WTC11 (cell line): Measurements from ENCODE around the gene PROM2. TPM values are rescaled to one million over a fixed set of nuclear protein-coding genes. Genes with fewer than 3 reads are reported as not detected.
A peak's percentile ranks its signal among the peaks of the same experiment; 100 is the strongest.

Experiments
- ATAC-seq: fragments of 200-7000 bp; cut with Tn5 transposase; 2 replicates; pipeline ENCODE4 v1.10.0; 2021; ENCODE audit warnings: mild to moderate bottlenecking, moderate library complexity
- CTCF ChIA-PET: fragments of 300-600 bp; sonication (Branson Sonifier 250); formaldehyde crosslinking; loops from one replicate; lab custom pipeline; 2021; ENCODE audit warnings: antibody characterized with exemption; lab: Charles Lee
- POLR2A ChIA-PET: fragments of 350-600 bp; sonication (Branson Sonifier 250); formaldehyde crosslinking; loops from one replicate; lab custom pipeline; 2021; ENCODE audit warnings: antibody characterized with exemption; lab: Charles Lee
- DNase-seq: peaks from one replicate; pipeline ENCODE4 v3.0.0; 2021; ENCODE audit warnings: low spot score
- H3K27ac Mint-ChIP-seq: 2 replicates; pipeline ENCODE4 v1.8.0; 2021; ENCODE audit warnings: mixed read lengths
- H3K27me3 Mint-ChIP-seq: 2 replicates; pipeline ENCODE4 v1.8.0; 2021; ENCODE audit warnings: low read depth, mild to moderate bottlenecking, moderate library complexity, mixed read lengths
- H3K36me3 Mint-ChIP-seq: 2 replicates; pipeline ENCODE4 v1.8.0; 2021; ENCODE audit warnings: mixed read lengths
- H3K4me1 Mint-ChIP-seq: 2 replicates; pipeline ENCODE4 v1.8.0; 2022; ENCODE audit warnings: mixed read lengths
- H3K4me3 Mint-ChIP-seq: 2 replicates; pipeline ENCODE4 v1.8.0; 2021; ENCODE audit warnings: mild to moderate bottlenecking, moderate library complexity, mixed read lengths
- H3K9me3 Mint-ChIP-seq: 2 replicates; pipeline ENCODE4 v1.8.0; 2021; ENCODE audit warnings: mixed read lengths
- ARID4B ChIP-seq: sonication (generic); formaldehyde crosslinking; IDR thresholded peaks from 2 replicates; pipeline ENCODE4 v1.8.0; 2023; ENCODE audit warnings: missing genetic modification reagents, mild to moderate bottlenecking, borderline replicate concordance
- E2F1 ChIP-seq: sonication (generic); formaldehyde crosslinking; IDR thresholded peaks from 2 replicates; pipeline ENCODE4 v1.8.0; 2022; ENCODE audit warnings: mild to moderate bottlenecking, missing genetic modification reagents
- ELF4 ChIP-seq: sonication (generic); formaldehyde crosslinking; IDR thresholded peaks from 2 replicates; pipeline ENCODE4 v1.8.1; 2022; ENCODE audit warnings: low read depth, mild to moderate bottlenecking, moderate library complexity, missing genetic modification reagents
- ESRRA ChIP-seq: sonication (generic); formaldehyde crosslinking; IDR thresholded peaks from 2 replicates; pipeline ENCODE4 v1.8.1; 2022; ENCODE audit warnings: mild to moderate bottlenecking, missing genetic modification reagents, borderline replicate concordance
- FOXK1 ChIP-seq: sonication (generic); formaldehyde crosslinking; IDR thresholded peaks from 2 replicates; pipeline ENCODE4 v1.8.0; 2022; ENCODE audit warnings: mild to moderate bottlenecking, moderate library complexity, missing genetic modification reagents
- GTF2I ChIP-seq: fragments of 250-450 bp; sonication (Bioruptor Pico); conservative IDR thresholded peaks from 2 replicates; pipeline ENCODE4 v1.4.0; 2021; ENCODE audit warnings: mild to moderate bottlenecking
- JAZF1 ChIP-seq: fragments of 250-450 bp; sonication (Bioruptor Pico); IDR thresholded peaks from 2 replicates; pipeline ENCODE4 v1.9.0; 2021; ENCODE audit warnings: moderate library complexity, mild to moderate bottlenecking, inconsistent platforms
- JUN ChIP-seq: sonication (generic); formaldehyde crosslinking; IDR thresholded peaks from 2 replicates; pipeline ENCODE4 v1.8.0; 2023; ENCODE audit warnings: mild to moderate bottlenecking, missing genetic modification reagents
- NR3C1 ChIP-seq: sonication (generic); formaldehyde crosslinking; conservative IDR thresholded peaks from 2 replicates; pipeline ENCODE4 v1.8.1; 2023; ENCODE audit warnings: low read depth, mild to moderate bottlenecking, missing genetic modification reagents
- PRRX2 ChIP-seq: fragments of 250-450 bp; sonication (Bioruptor Pico); IDR thresholded peaks from 2 replicates; pipeline ENCODE4 v1.8.0; 2021; ENCODE audit warnings: mild to moderate bottlenecking
- RELA ChIP-seq: sonication (generic); formaldehyde crosslinking; IDR thresholded peaks from 2 replicates; pipeline ENCODE4 v1.8.1; 2022; ENCODE audit warnings: missing genetic modification reagents, mild to moderate bottlenecking, borderline replicate concordance
- TEAD4 ChIP-seq: sonication (generic); formaldehyde crosslinking; IDR thresholded peaks from 2 replicates; pipeline ENCODE4 v1.8.0; 2022; ENCODE audit warnings: mild to moderate bottlenecking, missing genetic modification reagents
- ZNF671 ChIP-seq: fragments of 250-450 bp; sonication (Bioruptor Pico); IDR thresholded peaks from 2 replicates; pipeline ENCODE4 v1.8.0; 2021; ENCODE audit warnings: mild to moderate bottlenecking
- total RNA-seq: library from RNA; stranded (reverse); gene quantifications from 3 replicates; pipeline ENCODE4 v1.2.3, GENCODE V29; 2021
- TF ChIP-seq, protein P1 (sequence below): sonication (generic); formaldehyde crosslinking; IDR thresholded peaks from 2 replicates; pipeline ENCODE4 v1.8.0; 2022; ENCODE audit warnings: mild to moderate bottlenecking, missing genetic modification reagents
- TF ChIP-seq, protein P2 (sequence below): fragments of 250-450 bp; sonication (Bioruptor Pico); IDR thresholded peaks from 2 replicates; pipeline ENCODE4 v2.1.2; 2022; ENCODE audit warnings: mild to moderate bottlenecking, moderate library complexity
- TF ChIP-seq, protein P3 (sequence below): sonication (generic); formaldehyde crosslinking; IDR thresholded peaks from 2 replicates; pipeline ENCODE4 v1.8.1; 2023; ENCODE audit warnings: mild to moderate bottlenecking, missing genetic modification reagents, moderate library complexity
- TF ChIP-seq, protein P4 (sequence below): sonication (generic); formaldehyde crosslinking; IDR thresholded peaks from 2 replicates; pipeline ENCODE4 v1.8.1; 2022; ENCODE audit warnings: mild to moderate bottlenecking, moderate library complexity, missing genetic modification reagents
- TF ChIP-seq, protein P5 (sequence below): fragments of 200-600 bp; IDR thresholded peaks from 2 replicates; pipeline ENCODE4 v1.8.0; 2022; ENCODE audit warnings: antibody characterized with exemption

Gene PROM2
- total RNA-seq, 1 experiment from 2014 or later = 8.3 TPM

DNA sequence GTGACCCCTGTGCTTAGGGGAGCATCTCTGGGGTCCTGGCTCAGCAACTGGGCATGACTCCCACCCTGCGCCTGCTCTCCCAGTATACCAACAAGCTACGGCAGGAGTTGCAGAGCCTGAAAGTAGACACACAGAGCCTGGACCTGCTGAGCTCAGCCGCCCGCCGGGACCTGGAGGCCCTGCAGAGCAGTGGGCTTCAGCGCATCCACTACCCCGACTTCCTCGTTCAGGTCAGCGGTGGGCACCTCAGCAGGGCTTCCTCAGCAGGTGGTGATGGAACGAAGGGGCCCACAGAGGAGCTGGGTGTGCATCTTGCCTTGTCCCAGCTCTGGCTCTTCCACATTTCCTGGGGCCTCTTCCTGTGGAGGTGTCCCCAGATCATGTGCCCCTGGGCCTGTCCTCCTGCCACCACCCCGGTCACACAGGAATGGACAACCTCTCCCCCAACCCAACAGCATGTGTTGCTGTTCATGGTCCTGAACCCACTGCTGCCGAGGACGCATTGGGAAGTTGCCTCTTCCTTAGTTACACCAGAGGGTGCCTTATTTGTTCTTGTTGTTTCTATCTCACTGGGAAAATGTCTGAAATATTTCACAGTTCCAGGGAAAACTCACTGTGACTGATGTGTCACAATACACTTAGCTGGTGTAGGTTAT lies 10.8 kb downstream of the PROM2 start:
- H3K36me3 Mint-ChIP-seq = peaks cover 2% of the 10 kb centered on the region
- CTCF ChIA-PET = interaction anchor here (4.7 kb wide), 1 partner anchor 52 kb away, joined by 32 read pairs; no protein-coding TSS in a partner anchor
- ATAC-seq (no peak), DNase-seq (peak; percentile 32)
- H3K4me3 Mint-ChIP-seq = no peak overlapping the region
- no peak overlapping the region for H3K27ac Mint-ChIP-seq
- H3K9me3 Mint-ChIP-seq = peaks cover 2% of the 10 kb centered on the region
- no peak for TF ChIP-seq GTF2I (CRISPR knock-in tag)
- no peak for TF ChIP-seq RELA (CRISPR knock-in tag)
- TF ChIP-seq TEAD4 = no peak
- no peak for TF ChIP-seq PRRX2 (CRISPR knock-in tag)
- no peak for TF ChIP-seq JUN (CRISPR knock-in tag)
- TF ChIP-seq ESRRA (CRISPR knock-in tag) = no peak
- TF ChIP-seq, protein P1, sequence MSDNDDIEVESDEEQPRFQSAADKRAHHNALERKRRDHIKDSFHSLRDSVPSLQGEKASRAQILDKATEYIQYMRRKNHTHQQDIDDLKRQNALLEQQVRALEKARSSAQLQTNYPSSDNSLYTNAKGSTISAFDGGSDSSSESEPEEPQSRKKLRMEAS (CRISPR knock-in tag) = no peak
- TF ChIP-seq E2F1 (CRISPR knock-in tag) = no peak
- TF ChIP-seq, protein P2, sequence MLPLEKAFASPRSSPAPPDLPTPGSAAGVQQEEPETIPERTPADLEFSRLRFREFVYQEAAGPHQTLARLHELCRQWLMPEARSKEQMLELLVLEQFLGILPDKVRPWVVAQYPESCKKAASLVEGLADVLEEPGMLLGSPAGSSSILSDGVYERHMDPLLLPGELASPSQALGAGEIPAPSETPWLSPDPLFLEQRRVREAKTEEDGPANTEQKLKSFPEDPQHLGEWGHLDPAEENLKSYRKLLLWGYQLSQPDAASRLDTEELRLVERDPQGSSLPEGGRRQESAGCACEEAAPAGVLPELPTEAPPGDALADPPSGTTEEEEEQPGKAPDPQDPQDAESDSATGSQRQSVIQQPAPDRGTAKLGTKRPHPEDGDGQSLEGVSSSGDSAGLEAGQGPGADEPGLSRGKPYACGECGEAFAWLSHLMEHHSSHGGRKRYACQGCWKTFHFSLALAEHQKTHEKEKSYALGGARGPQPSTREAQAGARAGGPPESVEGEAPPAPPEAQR (CRISPR knock-in tag) = no peak
- TF ChIP-seq JAZF1 (CRISPR knock-in tag) = no peak
- TF ChIP-seq, protein P3, sequence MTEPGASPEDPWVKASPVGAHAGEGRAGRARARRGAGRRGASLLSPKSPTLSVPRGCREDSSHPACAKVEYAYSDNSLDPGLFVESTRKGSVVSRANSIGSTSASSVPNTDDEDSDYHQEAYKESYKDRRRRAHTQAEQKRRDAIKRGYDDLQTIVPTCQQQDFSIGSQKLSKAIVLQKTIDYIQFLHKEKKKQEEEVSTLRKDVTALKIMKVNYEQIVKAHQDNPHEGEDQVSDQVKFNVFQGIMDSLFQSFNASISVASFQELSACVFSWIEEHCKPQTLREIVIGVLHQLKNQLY (CRISPR knock-in tag) = no peak
- no peak for TF ChIP-seq FOXK1
- TF ChIP-seq, protein P4, sequence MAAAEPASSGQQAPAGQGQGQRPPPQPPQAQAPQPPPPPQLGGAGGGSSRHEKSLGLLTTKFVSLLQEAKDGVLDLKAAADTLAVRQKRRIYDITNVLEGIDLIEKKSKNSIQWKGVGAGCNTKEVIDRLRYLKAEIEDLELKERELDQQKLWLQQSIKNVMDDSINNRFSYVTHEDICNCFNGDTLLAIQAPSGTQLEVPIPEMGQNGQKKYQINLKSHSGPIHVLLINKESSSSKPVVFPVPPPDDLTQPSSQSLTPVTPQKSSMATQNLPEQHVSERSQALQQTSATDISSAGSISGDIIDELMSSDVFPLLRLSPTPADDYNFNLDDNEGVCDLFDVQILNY = no peak
- TF ChIP-seq ARID4B (CRISPR knock-in tag) = no peak
- no peak for TF ChIP-seq NR3C1
- TF ChIP-seq, protein P5, sequence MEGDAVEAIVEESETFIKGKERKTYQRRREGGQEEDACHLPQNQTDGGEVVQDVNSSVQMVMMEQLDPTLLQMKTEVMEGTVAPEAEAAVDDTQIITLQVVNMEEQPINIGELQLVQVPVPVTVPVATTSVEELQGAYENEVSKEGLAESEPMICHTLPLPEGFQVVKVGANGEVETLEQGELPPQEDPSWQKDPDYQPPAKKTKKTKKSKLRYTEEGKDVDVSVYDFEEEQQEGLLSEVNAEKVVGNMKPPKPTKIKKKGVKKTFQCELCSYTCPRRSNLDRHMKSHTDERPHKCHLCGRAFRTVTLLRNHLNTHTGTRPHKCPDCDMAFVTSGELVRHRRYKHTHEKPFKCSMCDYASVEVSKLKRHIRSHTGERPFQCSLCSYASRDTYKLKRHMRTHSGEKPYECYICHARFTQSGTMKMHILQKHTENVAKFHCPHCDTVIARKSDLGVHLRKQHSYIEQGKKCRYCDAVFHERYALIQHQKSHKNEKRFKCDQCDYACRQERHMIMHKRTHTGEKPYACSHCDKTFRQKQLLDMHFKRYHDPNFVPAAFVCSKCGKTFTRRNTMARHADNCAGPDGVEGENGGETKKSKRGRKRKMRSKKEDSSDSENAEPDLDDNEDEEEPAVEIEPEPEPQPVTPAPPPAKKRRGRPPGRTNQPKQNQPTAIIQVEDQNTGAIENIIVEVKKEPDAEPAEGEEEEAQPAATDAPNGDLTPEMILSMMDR = no peak
- TF ChIP-seq ZNF671 = no peak
- TF ChIP-seq ELF4 (CRISPR knock-in tag) = no peak
- POLR2A ChIA-PET = no interaction called here
- H3K27me3 Mint-ChIP-seq = no peaks in the 10 kb centered on the region
- 0 out of 2 replicates have a peak, but pooled peaks cover 6% of the 10 kb centered on the region for H3K4me1 Mint-ChIP-seq
